Panc1 (cell line): Measurements from ENCODE around the gene SLIT1.

ENCODE experiments used
- CTCF ChIP-seq: fragments of 450-650 bp; IDR thresholded peaks from 2 replicates; pipeline ENCODE4 v1.5.1; 2017; ENCODE audit warnings: mild to moderate bottlenecking
- POLR2AphosphoS5 ChIP-seq: IDR thresholded peaks from 2 replicates; pipeline ENCODE4 v1.6.1; 2012; ENCODE audit warnings: mild to moderate bottlenecking, low read depth, low read length, moderate library complexity
- SIN3A ChIP-seq: IDR thresholded peaks from 2 replicates; pipeline ENCODE4 v1.6.1; 2012; ENCODE audit warnings: low read depth, mild to moderate bottlenecking, low read length, moderate library complexity, borderline replicate concordance; ENCODE audit not compliant: insufficient read depth
- TF ChIP-seq, protein P1 (sequence below), 2 experiments: IDR thresholded peaks; 2 replicates each; pipeline ENCODE4 v1.6.1; 2011 to 2012; ENCODE audit warnings: low read depth in 2 of 2, control low read depth in 1 of 2, low read length in 1 of 2, mild to moderate bottlenecking in 1 of 2, moderate library complexity in 1 of 2; ENCODE audit not compliant: insufficient read depth in 1 of 2

DNA sequence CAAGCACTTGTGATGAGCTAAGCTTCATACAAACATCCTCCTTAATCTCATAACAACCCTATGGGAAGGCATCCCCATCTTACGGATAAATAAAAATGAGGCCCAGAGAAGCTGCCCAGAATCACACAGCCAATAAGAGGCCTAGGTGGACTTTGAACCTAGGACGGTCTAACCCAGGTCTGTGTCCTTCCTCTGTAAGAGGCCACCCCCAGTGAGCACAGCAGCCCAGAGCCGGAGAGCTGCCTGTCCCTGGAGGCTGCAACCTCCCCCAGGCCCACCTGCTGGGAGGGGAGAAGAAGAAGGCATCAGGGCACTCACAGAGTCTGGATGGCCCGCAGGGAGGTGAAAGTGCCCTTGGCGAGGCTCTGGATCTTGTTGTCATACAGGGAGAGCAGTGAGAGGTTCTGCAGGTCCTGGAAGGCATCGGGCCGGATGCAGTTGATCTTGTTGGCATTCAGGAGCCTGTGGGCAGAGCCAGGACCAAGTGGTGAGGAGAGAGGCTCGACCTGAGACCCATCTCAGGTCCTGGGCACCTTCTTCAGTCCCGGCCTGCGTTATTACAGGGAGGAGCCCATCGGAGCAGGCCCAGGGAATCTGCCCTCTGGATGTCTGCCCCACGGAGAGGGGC lies 129.6 kb downstream of the SLIT1 start:
- TF ChIP-seq CTCF (no peak), POLR2AphosphoS5 (no peak), SIN3A (no peak)
- TF ChIP-seq, protein P1, sequence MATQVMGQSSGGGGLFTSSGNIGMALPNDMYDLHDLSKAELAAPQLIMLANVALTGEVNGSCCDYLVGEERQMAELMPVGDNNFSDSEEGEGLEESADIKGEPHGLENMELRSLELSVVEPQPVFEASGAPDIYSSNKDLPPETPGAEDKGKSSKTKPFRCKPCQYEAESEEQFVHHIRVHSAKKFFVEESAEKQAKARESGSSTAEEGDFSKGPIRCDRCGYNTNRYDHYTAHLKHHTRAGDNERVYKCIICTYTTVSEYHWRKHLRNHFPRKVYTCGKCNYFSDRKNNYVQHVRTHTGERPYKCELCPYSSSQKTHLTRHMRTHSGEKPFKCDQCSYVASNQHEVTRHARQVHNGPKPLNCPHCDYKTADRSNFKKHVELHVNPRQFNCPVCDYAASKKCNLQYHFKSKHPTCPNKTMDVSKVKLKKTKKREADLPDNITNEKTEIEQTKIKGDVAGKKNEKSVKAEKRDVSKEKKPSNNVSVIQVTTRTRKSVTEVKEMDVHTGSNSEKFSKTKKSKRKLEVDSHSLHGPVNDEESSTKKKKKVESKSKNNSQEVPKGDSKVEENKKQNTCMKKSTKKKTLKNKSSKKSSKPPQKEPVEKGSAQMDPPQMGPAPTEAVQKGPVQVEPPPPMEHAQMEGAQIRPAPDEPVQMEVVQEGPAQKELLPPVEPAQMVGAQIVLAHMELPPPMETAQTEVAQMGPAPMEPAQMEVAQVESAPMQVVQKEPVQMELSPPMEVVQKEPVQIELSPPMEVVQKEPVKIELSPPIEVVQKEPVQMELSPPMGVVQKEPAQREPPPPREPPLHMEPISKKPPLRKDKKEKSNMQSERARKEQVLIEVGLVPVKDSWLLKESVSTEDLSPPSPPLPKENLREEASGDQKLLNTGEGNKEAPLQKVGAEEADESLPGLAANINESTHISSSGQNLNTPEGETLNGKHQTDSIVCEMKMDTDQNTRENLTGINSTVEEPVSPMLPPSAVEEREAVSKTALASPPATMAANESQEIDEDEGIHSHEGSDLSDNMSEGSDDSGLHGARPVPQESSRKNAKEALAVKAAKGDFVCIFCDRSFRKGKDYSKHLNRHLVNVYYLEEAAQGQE (IDR thresholded peaks at IDR 0.05; ENCODE audit: insufficient read depth in 1 of 2, low read depth in 2 of 2, low read length in 1 of 2) = no peak
